Measurements from ENCODE around the gene A4GNT.

The A4GNT gene

GRCh38 chr3:138135146-138135832 lies 3.1 kb upstream of the A4GNT start:
- H3K9me3 Mint-ChIP-seq = no peaks in the 10 kb centered on the region
- H3K27ac Mint-ChIP-seq = no peak overlapping the region
- H3K4me1 Mint-ChIP-seq (ENCODE audit: low read depth) = no peaks in the 10 kb centered on the region
- H3K4me3 Mint-ChIP-seq = no peak overlapping the region
- H3K27me3 Mint-ChIP-seq = peaks cover 4% of the 10 kb centered on the region
- no peaks in the 10 kb centered on the region for H3K36me3 Mint-ChIP-seq (ENCODE audit: low read depth)

DNA sequence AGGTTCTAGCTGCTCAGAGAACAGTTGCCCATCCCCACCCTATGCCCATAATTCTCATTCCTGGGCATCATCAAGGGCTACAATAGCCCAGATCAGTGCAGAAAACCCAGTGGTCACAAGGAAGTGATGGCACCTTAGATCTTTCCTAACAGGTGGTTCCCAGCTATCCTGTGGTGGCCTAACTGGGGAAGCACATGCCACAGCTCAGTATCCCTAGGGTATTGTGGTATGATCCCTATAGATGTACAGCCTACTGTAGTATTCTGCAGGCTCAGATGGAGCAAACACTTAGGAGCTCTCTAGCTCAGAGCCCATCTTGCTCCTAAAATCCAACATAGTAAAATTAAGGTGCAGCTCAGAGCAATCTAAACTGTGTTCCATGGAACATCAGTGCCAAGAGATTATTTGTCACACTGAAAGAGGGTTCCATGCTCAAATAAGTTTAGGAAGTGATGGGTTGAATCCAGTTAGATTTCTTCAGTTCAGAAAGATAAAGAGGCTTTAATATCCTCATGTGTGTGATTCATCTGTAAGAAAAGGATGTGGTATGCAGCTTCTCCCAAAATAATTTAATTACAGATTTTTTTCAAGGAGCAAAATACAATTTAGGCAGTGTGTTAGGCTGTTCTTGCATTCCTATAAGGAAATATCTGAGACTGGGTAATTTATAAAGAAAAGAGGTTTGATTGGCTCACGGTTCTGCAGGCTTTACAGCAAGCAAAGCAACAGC lies 4.4 kb downstream of the A4GNT start:
- no peaks in the 10 kb centered on the region for H3K4me1 Mint-ChIP-seq (ENCODE audit: low read depth)
- no peak overlapping the region for H3K4me3 Mint-ChIP-seq
- no peaks in the 10 kb centered on the region for H3K9me3 Mint-ChIP-seq
- peaks cover 4% of the 10 kb centered on the region for H3K27me3 Mint-ChIP-seq
- no peak overlapping the region for H3K27ac Mint-ChIP-seq
- H3K36me3 Mint-ChIP-seq (ENCODE audit: low read depth) = no peaks in the 10 kb centered on the region

DNA sequence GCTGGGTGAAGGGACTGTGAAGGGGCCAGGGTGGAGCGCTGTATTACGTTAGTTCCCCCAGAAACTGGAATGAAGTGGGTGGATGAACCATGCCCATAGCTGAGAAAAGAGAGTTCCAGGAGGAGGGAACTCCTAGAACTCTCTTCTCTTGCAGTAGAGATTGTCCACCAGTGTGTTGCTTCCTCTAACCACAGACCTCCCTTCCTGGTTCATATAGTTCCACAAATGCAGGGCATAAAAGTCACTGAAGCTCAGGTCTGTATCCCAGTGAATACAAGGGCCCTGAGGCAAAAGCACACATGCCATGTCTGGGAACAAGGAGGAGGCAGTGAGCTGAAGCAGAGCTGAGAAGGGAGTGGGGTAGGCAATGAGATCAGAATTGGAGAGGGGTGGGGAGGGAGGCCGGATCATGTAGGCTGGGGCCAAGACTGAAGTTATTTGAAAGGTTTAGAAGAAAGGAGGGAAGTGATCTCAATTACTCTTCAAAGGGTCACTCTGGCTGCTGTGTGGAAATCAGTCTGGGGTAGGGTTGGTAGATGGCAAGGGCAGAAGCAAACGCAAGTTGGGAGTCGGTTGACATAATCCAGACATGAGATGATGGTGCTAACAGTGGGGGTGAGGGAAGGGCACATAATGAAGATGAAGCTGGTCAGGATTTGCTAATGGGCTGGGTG lies 6.5 kb downstream of the A4GNT start:
- H3K9me3 Mint-ChIP-seq = no peaks in the 10 kb centered on the region
- H3K4me3 Mint-ChIP-seq = no peak overlapping the region
- no peaks in the 10 kb centered on the region for H3K36me3 Mint-ChIP-seq (ENCODE audit: low read depth)
- H3K4me1 Mint-ChIP-seq (ENCODE audit: low read depth) = no peaks in the 10 kb centered on the region
- H3K27ac Mint-ChIP-seq = no peak overlapping the region
- H3K27me3 Mint-ChIP-seq = peaks cover 8% of the 10 kb centered on the region

DNA sequence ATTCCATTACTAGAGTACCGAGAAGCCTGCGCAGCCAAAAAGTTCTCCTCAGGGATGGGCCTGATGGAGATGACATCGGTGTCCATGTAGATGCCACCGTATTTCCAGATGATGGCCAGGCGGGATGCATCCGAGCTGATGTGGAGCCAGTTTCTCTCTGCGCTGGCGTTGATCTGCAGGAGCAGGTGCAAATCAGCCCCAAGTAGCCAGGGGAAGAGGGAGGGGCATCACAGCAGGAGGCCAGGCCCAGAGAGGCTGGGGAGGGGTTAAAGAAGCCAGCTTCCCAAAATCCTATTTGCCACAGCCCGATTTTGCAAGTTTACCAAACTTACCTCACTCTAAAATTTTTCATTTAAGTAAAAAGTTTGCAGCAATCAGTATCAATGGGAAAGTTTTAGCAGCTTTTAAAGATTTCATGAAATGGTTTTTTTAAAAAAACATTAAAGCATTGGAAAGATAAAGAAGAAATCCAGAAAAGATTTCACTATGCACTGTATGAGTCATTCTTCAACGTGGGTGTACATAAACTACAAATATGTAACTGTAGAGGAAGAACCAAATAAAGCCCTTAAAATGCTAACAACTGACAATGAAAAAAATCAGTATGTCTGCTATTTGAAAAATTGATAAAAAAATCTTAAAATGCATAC lies 7.4 kb downstream of the A4GNT start:
- Mint-ChIP-seq H3K27ac (no peak overlapping the region), H3K4me3 (no peak overlapping the region), H3K4me1 (ENCODE audit: low read depth) (no peaks in the 10 kb centered on the region), H3K9me3 (no peaks in the 10 kb centered on the region), H3K36me3 (ENCODE audit: low read depth) (no peaks in the 10 kb centered on the region), H3K27me3 (peaks cover 15% of the 10 kb centered on the region)

- H3K4me3 Mint-ChIP-seq = no peak overlapping the region
- no peaks in the 10 kb centered on the region for H3K9me3 Mint-ChIP-seq
- H3K27ac Mint-ChIP-seq = no peak overlapping the region
- no peaks in the 10 kb centered on the region for H3K36me3 Mint-ChIP-seq (ENCODE audit: low read depth)
- H3K4me1 Mint-ChIP-seq (ENCODE audit: low read depth) = no peaks in the 10 kb centered on the region
- peaks cover 16% of the 10 kb centered on the region for H3K27me3 Mint-ChIP-seq
These were observed 8.0 kb downstream of the A4GNT start for GRCh38 chr3:138124188-138124587.

- Mint-ChIP-seq H3K27ac (no peak overlapping the region), H3K27me3 (peaks cover 39% of the 10 kb centered on the region), H3K4me1 (ENCODE audit: low read depth) (peaks cover 8% of the 10 kb centered on the region), H3K9me3 (no peaks in the 10 kb centered on the region), H3K4me3 (no peak overlapping the region), H3K36me3 (ENCODE audit: low read depth) (no peaks in the 10 kb centered on the region)
These were observed 12.8 kb downstream of the A4GNT start for GRCh38 chr3:138119423-138119766.

GRCh38 chr3:138118612-138119422 lies 13.4 kb downstream of the A4GNT start:
- Mint-ChIP-seq H3K4me3 (no peak overlapping the region), H3K27me3 (peaks cover 45% of the 10 kb centered on the region), H3K36me3 (ENCODE audit: low read depth) (no peaks in the 10 kb centered on the region), H3K9me3 (no peaks in the 10 kb centered on the region), H3K4me1 (ENCODE audit: low read depth) (peaks cover 8% of the 10 kb centered on the region), H3K27ac (no peak overlapping the region)

DNA sequence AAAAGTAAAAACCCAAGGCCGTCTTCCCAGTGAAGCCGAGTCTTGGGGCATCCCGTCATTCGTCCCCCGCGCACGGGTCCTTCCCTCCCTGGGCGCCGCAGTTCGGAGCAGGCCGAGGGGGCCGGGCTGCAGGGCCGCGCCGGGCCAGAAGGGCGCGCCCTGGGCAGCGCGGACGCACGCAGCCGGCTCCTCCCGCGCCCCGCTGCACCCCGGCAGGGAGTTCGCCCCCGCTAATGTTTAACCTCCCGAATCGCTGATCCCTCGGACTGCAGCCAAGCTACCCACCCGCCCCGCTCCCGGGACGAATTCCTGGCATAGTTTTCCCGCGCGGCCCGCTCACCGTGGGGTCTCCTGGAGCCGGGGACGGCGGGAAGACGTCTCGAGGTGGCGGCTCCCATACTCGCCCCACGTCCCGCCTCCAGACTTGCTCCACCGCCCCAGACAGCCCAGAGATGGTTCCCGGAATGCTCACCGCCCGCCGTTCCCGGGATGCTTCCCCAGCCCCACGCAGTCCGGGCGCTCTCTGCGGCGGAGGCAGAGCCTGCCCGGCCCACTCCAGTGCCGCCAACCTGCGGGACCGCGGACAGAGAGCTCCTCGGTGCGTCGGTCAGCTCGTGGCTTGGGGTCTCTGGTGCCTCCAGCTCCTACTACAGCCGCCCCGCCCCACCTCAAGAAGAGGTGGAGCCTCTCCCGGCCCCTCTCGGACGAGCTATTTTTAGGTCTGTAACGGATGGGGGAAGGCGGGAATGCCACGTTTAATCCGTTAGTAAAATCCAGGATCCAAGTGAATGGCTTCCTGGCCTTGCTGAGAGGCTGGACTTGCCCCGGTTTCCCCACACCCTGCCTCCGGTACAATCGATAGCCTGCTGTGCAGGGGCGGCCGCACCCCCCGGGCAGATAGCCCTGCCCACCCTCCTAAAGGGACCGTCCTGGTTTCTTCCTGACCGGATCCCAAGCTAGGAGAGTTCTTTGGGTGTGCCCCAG lies 16.9 kb downstream of the A4GNT start, which contains the start of gene DZIP1L:
TSS of gene DZIP1L (minus strand) at position 621 of the 984 bp plus-strand sequence. CDS start 11,637 bp downstream, outside the sequence.
- H3K36me3 Mint-ChIP-seq (ENCODE audit: low read depth) = no peaks in the 10 kb centered on the region
- peak within 1 kb of the TSS; percentile 77 for H3K4me3 Mint-ChIP-seq
- H3K27ac Mint-ChIP-seq = no peak within 1 kb of the TSS
- H3K4me1 Mint-ChIP-seq (ENCODE audit: low read depth) = peaks cover 8% of the 10 kb centered on the region
- peaks cover 47% of the 10 kb centered on the region for H3K27me3 Mint-ChIP-seq
- H3K9me3 Mint-ChIP-seq = no peaks in the 10 kb centered on the region

- H3K27me3 Mint-ChIP-seq = peaks cover 41% of the 10 kb centered on the region
These were observed 17.7 kb downstream of the A4GNT start for GRCh38 chr3:138114431-138114918.

DNA sequence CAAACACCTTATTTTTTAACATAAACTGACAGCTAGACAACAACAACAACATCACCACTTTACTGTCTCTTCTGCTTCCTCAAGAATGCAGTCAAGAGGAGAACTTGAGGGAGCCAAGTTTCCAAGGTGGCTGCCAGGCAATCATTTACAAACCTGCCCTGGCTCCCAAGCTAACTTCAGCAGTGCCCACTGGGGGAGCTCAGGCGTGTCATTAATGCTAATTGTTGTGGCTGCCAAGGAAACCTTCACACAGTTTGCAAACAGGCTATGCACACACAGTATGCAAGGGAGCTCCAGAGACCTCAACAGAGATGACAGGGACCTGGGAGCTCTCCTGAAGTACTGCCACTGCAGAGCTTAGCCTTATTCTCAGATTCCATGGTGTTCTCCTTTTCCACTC lies 18.9 kb downstream of the A4GNT start:
- Mint-ChIP-seq H3K4me1 (ENCODE audit: low read depth) (peaks cover 8% of the 10 kb centered on the region), H3K4me3 (no peak overlapping the region), H3K27ac (no peak overlapping the region), H3K27me3 (peaks cover 42% of the 10 kb centered on the region), H3K36me3 (ENCODE audit: low read depth) (no peaks in the 10 kb centered on the region), H3K9me3 (no peaks in the 10 kb centered on the region)

More at GRCh38 chr3:138114431-138114918, 17.7 kb downstream of the A4GNT start:
- Mint-ChIP-seq H3K4me3 (peak overlapping the region; percentile 77), H3K4me1 (ENCODE audit: low read depth) (peaks cover 8% of the 10 kb centered on the region), H3K27ac (no peak overlapping the region), H3K9me3 (no peaks in the 10 kb centered on the region), H3K36me3 (ENCODE audit: low read depth) (no peaks in the 10 kb centered on the region)

DNA sequence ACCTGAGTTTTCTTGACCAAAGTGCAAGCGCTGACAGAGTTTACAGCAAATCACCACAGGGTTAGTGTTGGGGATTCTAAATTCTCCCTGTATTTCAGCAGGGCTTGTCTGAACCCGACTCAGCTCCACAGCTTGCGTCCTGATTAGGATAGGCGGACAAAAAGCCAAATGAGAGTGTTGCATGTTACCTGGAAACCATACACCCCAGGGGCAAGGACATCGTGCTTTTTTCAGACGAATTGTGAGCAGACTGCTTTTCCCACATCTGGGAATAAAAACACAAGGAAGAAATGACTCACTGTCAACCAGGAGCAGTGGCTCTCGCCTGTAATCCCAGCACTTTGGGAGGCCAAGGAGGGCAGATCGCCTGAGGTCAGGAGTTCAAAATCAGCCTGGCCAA lies 19.8 kb downstream of the A4GNT start:
- H3K27me3 Mint-ChIP-seq = peaks cover 40% of the 10 kb centered on the region
- H3K36me3 Mint-ChIP-seq (ENCODE audit: low read depth) = no peaks in the 10 kb centered on the region
- H3K4me1 Mint-ChIP-seq (ENCODE audit: low read depth) = peaks cover 8% of the 10 kb centered on the region
- no peak overlapping the region for H3K4me3 Mint-ChIP-seq
- no peak overlapping the region for H3K27ac Mint-ChIP-seq
- no peaks in the 10 kb centered on the region for H3K9me3 Mint-ChIP-seq

- H3K4me3 Mint-ChIP-seq = no peak overlapping the region
- H3K27me3 Mint-ChIP-seq = peaks cover 3% of the 10 kb centered on the region
- no peaks in the 10 kb centered on the region for H3K36me3 Mint-ChIP-seq (ENCODE audit: low read depth)
- no peaks in the 10 kb centered on the region for H3K4me1 Mint-ChIP-seq (ENCODE audit: low read depth)
- H3K27ac Mint-ChIP-seq = no peak overlapping the region
- no peaks in the 10 kb centered on the region for H3K9me3 Mint-ChIP-seq
These were observed 26.6 kb downstream of the A4GNT start for GRCh38 chr3:138105598-138105997.

GRCh38 chr3:138103466-138103865 lies 28.7 kb downstream of the A4GNT start:
- Mint-ChIP-seq H3K27ac (no peak overlapping the region), H3K9me3 (no peaks in the 10 kb centered on the region), H3K27me3 (peaks cover 3% of the 10 kb centered on the region), H3K4me1 (ENCODE audit: low read depth) (no peaks in the 10 kb centered on the region), H3K4me3 (no peak overlapping the region), H3K36me3 (ENCODE audit: low read depth) (no peaks in the 10 kb centered on the region)

Data from stimulated activated naive CD8-positive, alpha-beta T cell treated with anti-CD3 and anti-CD28 coated beads, Interleukin-15, Interleukin-2, amounts not matched to agents 100 ng/mL and 50 ng/mL, for 24 hours (primary cell).